Measurements from ENCODE around the gene PPAT.

DNA sequence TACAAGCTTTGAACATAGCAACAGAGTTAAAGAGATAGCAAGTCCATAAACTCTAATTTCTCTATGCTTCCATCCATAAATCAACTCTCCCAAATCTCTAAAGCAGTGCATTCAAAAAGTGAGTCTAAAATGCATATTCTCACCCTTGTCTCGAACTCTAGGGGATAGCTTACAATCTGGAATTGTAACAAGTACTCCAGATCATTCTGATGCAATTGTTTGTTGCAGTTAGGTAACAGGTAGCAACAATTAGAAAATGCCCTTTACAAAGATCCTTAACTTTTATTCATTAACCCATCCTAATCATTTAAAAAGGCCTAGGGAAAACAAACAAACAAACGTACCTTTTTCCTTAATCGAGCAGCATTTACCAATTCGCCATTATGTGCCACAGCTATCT is 29.3 kb downstream of the PPAT start:
- TF ChIP-seq, protein P1, sequence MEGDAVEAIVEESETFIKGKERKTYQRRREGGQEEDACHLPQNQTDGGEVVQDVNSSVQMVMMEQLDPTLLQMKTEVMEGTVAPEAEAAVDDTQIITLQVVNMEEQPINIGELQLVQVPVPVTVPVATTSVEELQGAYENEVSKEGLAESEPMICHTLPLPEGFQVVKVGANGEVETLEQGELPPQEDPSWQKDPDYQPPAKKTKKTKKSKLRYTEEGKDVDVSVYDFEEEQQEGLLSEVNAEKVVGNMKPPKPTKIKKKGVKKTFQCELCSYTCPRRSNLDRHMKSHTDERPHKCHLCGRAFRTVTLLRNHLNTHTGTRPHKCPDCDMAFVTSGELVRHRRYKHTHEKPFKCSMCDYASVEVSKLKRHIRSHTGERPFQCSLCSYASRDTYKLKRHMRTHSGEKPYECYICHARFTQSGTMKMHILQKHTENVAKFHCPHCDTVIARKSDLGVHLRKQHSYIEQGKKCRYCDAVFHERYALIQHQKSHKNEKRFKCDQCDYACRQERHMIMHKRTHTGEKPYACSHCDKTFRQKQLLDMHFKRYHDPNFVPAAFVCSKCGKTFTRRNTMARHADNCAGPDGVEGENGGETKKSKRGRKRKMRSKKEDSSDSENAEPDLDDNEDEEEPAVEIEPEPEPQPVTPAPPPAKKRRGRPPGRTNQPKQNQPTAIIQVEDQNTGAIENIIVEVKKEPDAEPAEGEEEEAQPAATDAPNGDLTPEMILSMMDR (IDR thresholded peaks at IDR 0.05): no peak
- TF ChIP-seq POLR2A (IDR thresholded peaks at IDR 0.05): no peak

Measured in esophagus squamous epithelium (tissue), 4 donors.